Fibroblast of lung (primary cell): ENCODE data around the gene ETS1.

Source experiments
- EZH2 ChIP-seq: IDR thresholded peaks from 2 replicates; pipeline ENCODE4 v1.5.1; 2012; ENCODE audit warnings: low read length, control low read depth, mild to moderate bottlenecking; ENCODE audit errors: missing control alignments
- TF ChIP-seq, protein P1 (sequence below), 2 donors: IDR thresholded peaks in 1 of 2; conservative IDR thresholded peaks in 1 of 2; 1 replicate in 1 of 2; 2 replicates in 1 of 2; pipeline ENCODE4 v1.5.1; 2011 to 2012; ENCODE audit warnings: low read length in 2 of 2, control low read depth in 1 of 2, inconsistent platforms in 1 of 2, low read depth in 1 of 2, mild to moderate bottlenecking in 1 of 2

DNA sequence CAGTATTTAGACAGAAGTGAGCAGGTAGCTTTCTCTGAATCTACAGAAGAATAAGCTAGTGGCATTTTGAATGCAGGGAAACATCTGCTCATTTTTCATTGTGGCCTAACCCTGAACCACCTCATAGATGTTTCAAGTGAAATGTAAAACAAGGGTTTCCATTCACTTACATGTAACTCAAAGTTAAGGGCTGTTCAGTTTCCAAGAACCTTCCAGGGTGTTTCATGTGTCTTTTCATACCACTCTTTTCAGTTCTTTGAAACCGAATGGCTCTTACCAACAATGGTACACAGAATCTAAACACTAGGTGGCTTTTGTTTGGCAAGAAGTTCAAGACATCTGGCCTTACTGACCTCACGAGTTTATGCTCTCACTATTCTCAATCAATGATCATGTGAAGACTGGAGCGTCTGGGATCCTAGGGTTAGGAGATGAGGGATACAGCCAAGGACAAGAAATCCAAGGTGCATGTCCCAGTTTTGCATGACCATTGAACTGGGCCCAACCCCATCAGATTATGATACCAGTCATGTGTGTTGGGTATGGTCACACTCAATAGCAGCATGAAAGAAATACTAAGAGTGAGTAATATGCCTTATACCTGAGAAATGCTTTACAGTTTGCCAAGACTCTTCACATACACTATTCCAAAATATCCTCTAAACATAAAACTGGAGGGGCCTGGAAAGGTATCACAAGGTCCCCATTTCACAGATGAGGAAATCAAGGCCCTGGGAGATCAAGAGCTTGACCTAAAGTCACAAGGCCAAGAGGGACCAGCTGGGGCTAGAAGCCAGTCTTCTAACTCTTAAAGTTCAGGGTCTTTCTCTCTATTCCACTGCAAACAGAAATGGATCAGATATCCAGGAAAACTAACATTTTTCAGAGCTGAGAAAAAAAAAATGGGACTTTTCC lies 92.7 kb downstream of the ETS1 start:
- TF ChIP-seq, protein P1, sequence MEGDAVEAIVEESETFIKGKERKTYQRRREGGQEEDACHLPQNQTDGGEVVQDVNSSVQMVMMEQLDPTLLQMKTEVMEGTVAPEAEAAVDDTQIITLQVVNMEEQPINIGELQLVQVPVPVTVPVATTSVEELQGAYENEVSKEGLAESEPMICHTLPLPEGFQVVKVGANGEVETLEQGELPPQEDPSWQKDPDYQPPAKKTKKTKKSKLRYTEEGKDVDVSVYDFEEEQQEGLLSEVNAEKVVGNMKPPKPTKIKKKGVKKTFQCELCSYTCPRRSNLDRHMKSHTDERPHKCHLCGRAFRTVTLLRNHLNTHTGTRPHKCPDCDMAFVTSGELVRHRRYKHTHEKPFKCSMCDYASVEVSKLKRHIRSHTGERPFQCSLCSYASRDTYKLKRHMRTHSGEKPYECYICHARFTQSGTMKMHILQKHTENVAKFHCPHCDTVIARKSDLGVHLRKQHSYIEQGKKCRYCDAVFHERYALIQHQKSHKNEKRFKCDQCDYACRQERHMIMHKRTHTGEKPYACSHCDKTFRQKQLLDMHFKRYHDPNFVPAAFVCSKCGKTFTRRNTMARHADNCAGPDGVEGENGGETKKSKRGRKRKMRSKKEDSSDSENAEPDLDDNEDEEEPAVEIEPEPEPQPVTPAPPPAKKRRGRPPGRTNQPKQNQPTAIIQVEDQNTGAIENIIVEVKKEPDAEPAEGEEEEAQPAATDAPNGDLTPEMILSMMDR (conservative IDR thresholded peaks at IDR 0.05 in 1 of 2, IDR thresholded peaks at IDR 0.05 in 1 of 2; ENCODE audit: low read depth in 1 of 2, low read length in 2 of 2): no peak
- TF ChIP-seq EZH2: no peak
